HEK293 (cell line): ENCODE data around the gene CMIP.

Experiments used
- CTCF ChIA-PET: fragments of 350-600 bp; formaldehyde crosslinking; extraction: SDS; loops from one replicate; lab custom pipeline; 2021; ENCODE audit warnings: antibody characterized with exemption; lab: Yijun Ruan, JAX
- POLR2A ChIA-PET: fragments of 300-600 bp; formaldehyde crosslinking; extraction: SDS; loops from one replicate; lab custom pipeline; 2020; ENCODE audit warnings: antibody characterized with exemption, inconsistent platforms; lab: Yijun Ruan, JAX
- H3K27ac ChIP-seq: fragments of 200-500 bp; sonication (Bioruptor generic); 2 replicates; pipeline ENCODE4 v1.5.1; 2014; ENCODE audit warnings: low read depth, low read length, control low read depth, inconsistent platforms; ENCODE audit errors: extremely low read depth
- H3K36me3 ChIP-seq, 2 experiments: fragments of 200-500 bp in 1 of 2; sonication (Bioruptor generic) in 1 of 2; 1 replicate in 1 of 2; 2 replicates in 1 of 2; pipeline ENCODE4 v1.5.1; 2014 to 2017; ENCODE audit warnings: inconsistent platforms in 2 of 2, low read length in 2 of 2; ENCODE audit not compliant: control insufficient read depth in 2 of 2, insufficient read depth in 1 of 2
- H3K4me1 ChIP-seq: fragments of 200-500 bp; sonication (Bioruptor generic); 2 replicates; pipeline ENCODE4 v1.5.1; 2014; ENCODE audit warnings: mild to moderate bottlenecking, low read length, inconsistent platforms; ENCODE audit not compliant: control insufficient read depth, insufficient read depth
- H3K4me3 ChIP-seq: 2 replicates; pipeline ENCODE4 v1.5.1; 2011; ENCODE audit warnings: low read depth, mild to moderate bottlenecking, control low read depth, low read length, moderate library complexity
- H3K9me3 ChIP-seq: fragments of 200-500 bp; sonication (Bioruptor generic); 2 replicates; pipeline ENCODE4 v1.5.1; 2014; ENCODE audit warnings: low read depth, low read length, inconsistent platforms; ENCODE audit not compliant: control insufficient read depth, insufficient read depth
- FEZF1 ChIP-seq: fragments of 450-650 bp; formaldehyde crosslinking; IDR thresholded peaks from 2 replicates; pipeline ENCODE4 v1.5.1; 2016; ENCODE audit warnings: missing biosample characterization, missing genetic modification characterization
- IKZF3 ChIP-seq: fragments of 450-650 bp; IDR thresholded peaks from 2 replicates; pipeline ENCODE4 v1.5.0; 2018; ENCODE audit warnings: missing biosample characterization, mild to moderate bottlenecking, missing genetic modification characterization, moderate library complexity
- KLF7 ChIP-seq: fragments of 450-650 bp; formaldehyde crosslinking; IDR thresholded peaks from 2 replicates; pipeline ENCODE4 v1.5.1; 2016; ENCODE audit warnings: missing biosample characterization, missing genetic modification characterization, borderline replicate concordance
- MYNN ChIP-seq: fragments of 450-650 bp; formaldehyde crosslinking; IDR thresholded peaks from 2 replicates; pipeline ENCODE4 v1.5.1; 2016; ENCODE audit warnings: missing biosample characterization, missing genetic modification characterization, borderline replicate concordance
- SCRT1 ChIP-seq: fragments of 450-650 bp; formaldehyde crosslinking; IDR thresholded peaks from 2 replicates; pipeline ENCODE4 v1.5.1; 2016; ENCODE audit warnings: missing biosample characterization, missing genetic modification characterization, borderline replicate concordance
- ZBTB20 ChIP-seq: fragments of 450-650 bp; formaldehyde crosslinking; IDR thresholded peaks from 2 replicates; pipeline ENCODE4 v1.5.1; 2016; ENCODE audit warnings: missing biosample characterization, missing genetic modification characterization
- ZBTB8A ChIP-seq: fragments of 450-650 bp; formaldehyde crosslinking; IDR thresholded peaks from 2 replicates; pipeline ENCODE4 v1.5.1; 2016; ENCODE audit warnings: missing biosample characterization, missing genetic modification characterization
- ZNF10 ChIP-seq: fragments of 450-650 bp; formaldehyde crosslinking; IDR thresholded peaks from 2 replicates; pipeline ENCODE4 v1.5.1; 2017; ENCODE audit warnings: missing biosample characterization, missing genetic modification characterization
- ZNF157 ChIP-seq: fragments of 450-650 bp; formaldehyde crosslinking; IDR thresholded peaks from 2 replicates; pipeline ENCODE4 v1.5.1; 2016; ENCODE audit warnings: missing biosample characterization, missing genetic modification characterization
- ZNF184 ChIP-seq: fragments of 450-650 bp; IDR thresholded peaks from 2 replicates; pipeline ENCODE4 v1.5.1; 2018; ENCODE audit warnings: missing biosample characterization, mild to moderate bottlenecking, missing genetic modification characterization
- ZNF292 ChIP-seq: fragments of 450-650 bp; formaldehyde crosslinking; IDR thresholded peaks from 2 replicates; pipeline ENCODE4 v1.5.1; 2016; ENCODE audit warnings: low read depth, missing biosample characterization, missing genetic modification characterization, borderline replicate concordance
- ZNF433 ChIP-seq: fragments of 450-650 bp; formaldehyde crosslinking; IDR thresholded peaks from 2 replicates; pipeline ENCODE4 v1.5.1; 2016; ENCODE audit warnings: missing biosample characterization, missing genetic modification characterization, low read depth
- ZNF501 ChIP-seq: fragments of 450-650 bp; formaldehyde crosslinking; IDR thresholded peaks from 2 replicates; pipeline ENCODE4 v1.5.1; 2016; ENCODE audit warnings: missing biosample characterization, missing genetic modification characterization
- ZNF521 ChIP-seq: fragments of 450-650 bp; formaldehyde crosslinking; IDR thresholded peaks from 2 replicates; pipeline ENCODE4 v1.5.1; 2017; ENCODE audit warnings: missing biosample characterization, mild to moderate bottlenecking, missing genetic modification characterization
- ZNF529 ChIP-seq: fragments of 450-650 bp; formaldehyde crosslinking; IDR thresholded peaks from 2 replicates; pipeline ENCODE4 v1.5.1; 2017; ENCODE audit warnings: missing genetic modification characterization, missing biosample characterization; ENCODE audit not compliant: insufficient replicate concordance
- ZNF571 ChIP-seq: fragments of 450-650 bp; formaldehyde crosslinking; IDR thresholded peaks from 2 replicates; pipeline ENCODE4 v1.5.0; 2017; ENCODE audit warnings: missing biosample characterization, missing genetic modification characterization
- ZNF596 ChIP-seq: fragments of 450-650 bp; IDR thresholded peaks from 2 replicates; pipeline ENCODE4 v1.5.0; 2018; ENCODE audit warnings: missing biosample characterization, mild to moderate bottlenecking, missing genetic modification characterization, moderate library complexity
- ZNF621 ChIP-seq: fragments of 450-650 bp; formaldehyde crosslinking; IDR thresholded peaks from 2 replicates; pipeline ENCODE4 v1.5.1; 2017; ENCODE audit warnings: missing biosample characterization, missing genetic modification characterization
- ZNF670 ChIP-seq: fragments of 450-650 bp; formaldehyde crosslinking; IDR thresholded peaks from 2 replicates; pipeline ENCODE4 v1.5.1; 2016; ENCODE audit warnings: missing biosample characterization, missing genetic modification characterization, low read depth
- ZNF830 ChIP-seq: fragments of 450-650 bp; IDR thresholded peaks from 2 replicates; pipeline ENCODE4 v1.5.0; 2018; ENCODE audit warnings: missing biosample characterization, missing genetic modification characterization, low read depth, mild to moderate bottlenecking, moderate library complexity
- TF ChIP-seq, protein P1 (sequence below): fragments of 450-650 bp; formaldehyde crosslinking; IDR thresholded peaks from 2 replicates; pipeline ENCODE4 v1.5.1; 2017; ENCODE audit warnings: missing biosample characterization, missing genetic modification characterization
- TF ChIP-seq, protein P2 (sequence below): fragments of 450-650 bp; formaldehyde crosslinking; IDR thresholded peaks from 2 replicates; pipeline ENCODE4 v1.5.1; 2016; ENCODE audit warnings: missing biosample characterization, missing genetic modification characterization
- TF ChIP-seq, protein P3 (sequence below): fragments of 450-650 bp; formaldehyde crosslinking; IDR thresholded peaks from 2 replicates; pipeline ENCODE4 v1.5.1; 2016; ENCODE audit warnings: missing biosample characterization, missing genetic modification characterization

CMIP gene

DNA sequence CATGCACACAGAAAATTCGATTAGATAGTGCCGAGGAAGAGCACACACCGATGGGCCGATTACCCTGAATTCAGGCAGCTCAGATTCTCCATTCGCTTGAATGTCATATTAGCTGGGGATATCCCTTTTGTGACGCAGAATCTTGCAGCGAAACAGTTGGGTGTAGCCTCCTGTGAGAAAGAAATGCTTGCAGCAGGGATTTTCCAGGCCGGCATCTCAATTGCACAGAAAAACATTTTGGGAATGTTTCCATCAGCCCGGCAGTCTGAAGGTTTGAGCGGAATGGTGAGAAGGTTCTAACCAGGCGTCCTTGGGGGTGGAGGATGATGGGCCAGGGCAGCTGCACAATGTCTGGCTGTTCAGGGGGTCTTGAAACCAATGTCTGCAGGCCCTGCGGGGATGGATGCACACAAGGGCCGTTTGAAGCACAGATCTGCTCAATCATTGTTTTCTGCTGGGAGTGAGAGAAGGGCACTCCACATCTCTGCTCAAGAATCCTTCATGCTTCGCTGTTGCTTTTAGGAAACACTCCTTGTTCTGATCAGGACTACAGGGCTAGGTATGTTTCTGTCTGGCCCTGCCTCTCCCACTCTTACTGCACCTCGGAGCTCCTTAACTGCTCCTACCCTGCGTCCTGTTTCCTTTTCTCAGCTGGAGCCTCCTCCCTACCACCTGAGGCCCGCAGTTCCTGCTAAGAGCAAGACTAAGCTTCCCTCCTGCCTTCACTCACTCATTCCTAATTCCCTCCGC is 94.6 kb downstream of the CMIP start:
- H3K4me1 ChIP-seq, result peaks cover 8% of the 10 kb centered on the region; the same call in 1 of the 2 replicates
- TF ChIP-seq KLF7 (tag by site-specific recombination) (no peak), ZNF596 (no peak), ZNF501 (tag by site-specific recombination) (no peak), ZNF433 (tag by site-specific recombination) (no peak), ZNF292 (tag by site-specific recombination) (no peak), FEZF1 (no peak), ZNF10 (no peak)
- H3K9me3 ChIP-seq, result no peaks in the 10 kb centered on the region
- CTCF ChIA-PET, result interaction anchor here (0.5 kb wide), 1 partner anchor 123 kb away, joined by 4 read pairs; no protein-coding TSS in a partner anchor
- no peak overlapping the region for H3K4me3 ChIP-seq
- no peaks in the 10 kb centered on the region for H3K36me3 ChIP-seq
- H3K27ac ChIP-seq, result no peak overlapping the region
- POLR2A ChIA-PET, result no interaction called here

DNA sequence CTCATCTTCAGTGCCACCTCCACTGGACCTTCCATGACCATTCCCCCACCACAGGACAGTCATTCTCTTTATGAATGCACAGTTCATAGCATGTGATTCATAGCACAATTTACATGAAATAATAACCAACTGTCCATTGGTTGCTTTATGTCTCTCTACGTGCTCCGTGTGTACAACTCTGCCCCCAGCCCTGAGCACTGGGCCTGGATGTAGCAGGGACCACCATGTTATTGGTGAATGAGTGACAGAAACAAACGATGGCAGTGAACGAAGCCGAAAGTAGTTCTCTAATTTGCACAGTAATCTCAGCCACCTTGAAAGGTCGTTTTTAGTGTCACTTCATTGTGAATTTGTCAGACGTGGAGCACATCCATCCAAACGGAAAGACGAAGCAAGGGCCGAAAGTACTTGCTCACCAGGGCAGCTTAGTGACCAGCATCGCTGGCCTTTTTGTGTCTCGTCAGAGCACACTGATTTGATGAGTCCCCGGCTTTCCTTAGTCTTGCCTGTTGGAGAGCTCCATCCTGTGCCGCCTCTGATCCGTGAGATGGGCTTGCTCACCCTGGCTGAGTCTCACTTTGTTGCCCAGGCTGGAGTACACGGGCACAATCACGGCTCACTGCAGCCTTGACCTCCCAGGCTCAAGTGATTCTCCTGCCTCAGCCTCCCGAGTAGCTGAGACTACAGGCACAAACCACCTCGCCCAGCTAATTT is 95.3 kb downstream of the CMIP start:
- no peak overlapping the region for H3K27ac ChIP-seq
- CTCF ChIA-PET, result interaction anchor here (0.7 kb wide), 1 partner anchor 193 kb away, joined by 3 read pairs; no protein-coding TSS in a partner anchor
- no peak for TF ChIP-seq ZNF670 (tag by site-specific recombination)
- no peak for TF ChIP-seq ZNF830
- TF ChIP-seq, protein P1, sequence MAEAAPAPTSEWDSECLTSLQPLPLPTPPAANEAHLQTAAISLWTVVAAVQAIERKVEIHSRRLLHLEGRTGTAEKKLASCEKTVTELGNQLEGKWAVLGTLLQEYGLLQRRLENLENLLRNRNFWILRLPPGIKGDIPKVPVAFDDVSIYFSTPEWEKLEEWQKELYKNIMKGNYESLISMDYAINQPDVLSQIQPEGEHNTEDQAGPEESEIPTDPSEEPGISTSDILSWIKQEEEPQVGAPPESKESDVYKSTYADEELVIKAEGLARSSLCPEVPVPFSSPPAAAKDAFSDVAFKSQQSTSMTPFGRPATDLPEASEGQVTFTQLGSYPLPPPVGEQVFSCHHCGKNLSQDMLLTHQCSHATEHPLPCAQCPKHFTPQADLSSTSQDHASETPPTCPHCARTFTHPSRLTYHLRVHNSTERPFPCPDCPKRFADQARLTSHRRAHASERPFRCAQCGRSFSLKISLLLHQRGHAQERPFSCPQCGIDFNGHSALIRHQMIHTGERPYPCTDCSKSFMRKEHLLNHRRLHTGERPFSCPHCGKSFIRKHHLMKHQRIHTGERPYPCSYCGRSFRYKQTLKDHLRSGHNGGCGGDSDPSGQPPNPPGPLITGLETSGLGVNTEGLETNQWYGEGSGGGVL (tag by site-specific recombination), result no peak
- no peak for TF ChIP-seq ZBTB8A
- TF ChIP-seq MYNN (tag by site-specific recombination), result no peak
- TF ChIP-seq ZNF184 (tag by site-specific recombination), result no peak
- no peak for TF ChIP-seq ZNF521 (tag by site-specific recombination)
- TF ChIP-seq ZNF621 (tag by site-specific recombination), result no peak

DNA sequence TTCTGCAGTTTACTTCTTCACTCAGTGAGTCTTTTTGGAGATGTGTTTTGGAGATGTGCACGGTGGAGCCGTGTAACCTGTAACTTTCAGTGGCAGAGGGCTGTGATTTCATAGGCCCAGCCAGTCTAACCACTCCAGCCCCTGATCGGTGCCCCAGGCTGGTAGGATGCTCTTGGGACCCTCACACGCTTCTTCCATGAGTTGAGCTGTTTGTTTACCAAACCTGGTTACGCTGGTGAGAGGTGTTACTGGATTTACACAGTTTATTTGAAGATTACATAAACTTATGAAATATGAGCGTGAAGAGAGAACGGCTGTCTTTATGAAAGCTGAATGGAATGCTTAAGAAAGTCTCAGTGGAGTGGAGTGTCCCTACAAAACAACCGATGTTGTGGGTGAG is 96.7 kb downstream of the CMIP start:
- POLR2A ChIA-PET, result no interaction called here
- H3K36me3 ChIP-seq, result no peaks in the 10 kb centered on the region
- H3K4me1 ChIP-seq, result peaks cover 8% of the 10 kb centered on the region; the same call in 1 of the 2 replicates
- H3K4me3 ChIP-seq, result no peak overlapping the region
- CTCF ChIA-PET, result no interaction called here
- no peaks in the 10 kb centered on the region for H3K9me3 ChIP-seq
- no peak overlapping the region for H3K27ac ChIP-seq
- no peak for TF ChIP-seq ZNF830
- TF ChIP-seq, protein P2, sequence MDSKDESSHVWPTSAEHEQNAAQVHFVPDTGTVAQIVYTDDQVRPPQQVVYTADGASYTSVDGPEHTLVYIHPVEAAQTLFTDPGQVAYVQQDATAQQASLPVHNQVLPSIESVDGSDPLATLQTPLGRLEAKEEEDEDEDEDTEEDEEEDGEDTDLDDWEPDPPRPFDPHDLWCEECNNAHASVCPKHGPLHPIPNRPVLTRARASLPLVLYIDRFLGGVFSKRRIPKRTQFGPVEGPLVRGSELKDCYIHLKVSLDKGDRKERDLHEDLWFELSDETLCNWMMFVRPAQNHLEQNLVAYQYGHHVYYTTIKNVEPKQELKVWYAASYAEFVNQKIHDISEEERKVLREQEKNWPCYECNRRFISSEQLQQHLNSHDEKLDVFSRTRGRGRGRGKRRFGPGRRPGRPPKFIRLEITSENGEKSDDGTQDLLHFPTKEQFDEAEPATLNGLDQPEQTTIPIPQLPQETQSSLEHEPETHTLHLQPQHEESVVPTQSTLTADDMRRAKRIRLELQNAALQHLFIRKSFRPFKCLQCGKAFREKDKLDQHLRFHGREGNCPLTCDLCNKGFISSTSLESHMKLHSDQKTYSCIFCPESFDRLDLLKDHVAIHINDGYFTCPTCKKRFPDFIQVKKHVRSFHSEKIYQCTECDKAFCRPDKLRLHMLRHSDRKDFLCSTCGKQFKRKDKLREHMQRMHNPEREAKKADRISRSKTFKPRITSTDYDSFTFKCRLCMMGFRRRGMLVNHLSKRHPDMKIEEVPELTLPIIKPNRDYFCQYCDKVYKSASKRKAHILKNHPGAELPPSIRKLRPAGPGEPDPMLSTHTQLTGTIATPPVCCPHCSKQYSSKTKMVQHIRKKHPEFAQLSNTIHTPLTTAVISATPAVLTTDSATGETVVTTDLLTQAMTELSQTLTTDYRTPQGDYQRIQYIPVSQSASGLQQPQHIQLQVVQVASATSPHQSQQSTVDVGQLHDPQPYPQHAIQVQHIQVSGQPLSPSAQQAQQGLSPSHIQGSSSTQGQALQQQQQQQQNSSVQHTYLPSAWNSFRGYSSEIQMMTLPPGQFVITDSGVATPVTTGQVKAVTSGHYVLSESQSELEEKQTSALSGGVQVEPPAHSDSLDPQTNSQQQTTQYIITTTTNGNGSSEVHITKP (tag by site-specific recombination), result no peak
- no peak for TF ChIP-seq ZNF157 (tag by site-specific recombination)
- no peak for TF ChIP-seq ZBTB20
- no peak for TF ChIP-seq ZNF529 (tag by site-specific recombination)
- no peak for TF ChIP-seq IKZF3 (tag by site-specific recombination)
- no peak for TF ChIP-seq ZNF571 (tag by site-specific recombination)
- TF ChIP-seq SCRT1, result no peak
- TF ChIP-seq, protein P3, sequence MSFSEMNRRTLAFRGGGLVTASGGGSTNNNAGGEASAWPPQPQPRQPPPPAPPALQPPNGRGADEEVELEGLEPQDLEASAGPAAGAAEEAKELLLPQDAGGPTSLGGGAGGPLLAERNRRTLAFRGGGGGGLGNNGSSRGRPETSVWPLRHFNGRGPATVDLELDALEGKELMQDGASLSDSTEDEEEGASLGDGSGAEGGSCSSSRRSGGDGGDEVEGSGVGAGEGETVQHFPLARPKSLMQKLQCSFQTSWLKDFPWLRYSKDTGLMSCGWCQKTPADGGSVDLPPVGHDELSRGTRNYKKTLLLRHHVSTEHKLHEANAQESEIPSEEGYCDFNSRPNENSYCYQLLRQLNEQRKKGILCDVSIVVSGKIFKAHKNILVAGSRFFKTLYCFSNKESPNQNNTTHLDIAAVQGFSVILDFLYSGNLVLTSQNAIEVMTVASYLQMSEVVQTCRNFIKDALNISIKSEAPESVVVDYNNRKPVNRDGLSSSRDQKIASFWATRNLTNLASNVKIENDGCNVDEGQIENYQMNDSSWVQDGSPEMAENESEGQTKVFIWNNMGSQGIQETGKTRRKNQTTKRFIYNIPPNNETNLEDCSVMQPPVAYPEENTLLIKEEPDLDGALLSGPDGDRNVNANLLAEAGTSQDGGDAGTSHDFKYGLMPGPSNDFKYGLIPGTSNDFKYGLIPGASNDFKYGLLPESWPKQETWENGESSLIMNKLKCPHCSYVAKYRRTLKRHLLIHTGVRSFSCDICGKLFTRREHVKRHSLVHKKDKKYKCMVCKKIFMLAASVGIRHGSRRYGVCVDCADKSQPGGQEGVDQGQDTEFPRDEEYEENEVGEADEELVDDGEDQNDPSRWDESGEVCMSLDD (tag by site-specific recombination), result no peak

More for the DNA sequence above, 95.3 kb downstream of the CMIP start:
- Histone ChIP-seq H3K4me3 (no peak overlapping the region), H3K4me1 (peaks cover 8% of the 10 kb centered on the region; the same call in 1 of the 2 replicates), H3K36me3 (no peaks in the 10 kb centered on the region), H3K9me3 (no peaks in the 10 kb centered on the region)
- POLR2A ChIA-PET, result no interaction called here
